Keratinocyte (primary cell): ENCODE measurements around the gene BOC. TPM values are rescaled to one million over a fixed set of nuclear protein-coding genes. Genes with fewer than 3 reads are reported as not detected.
A peak's percentile ranks its signal among the peaks of the same experiment; 100 is the strongest.

Experiments
- DNase-seq: peaks from one replicate; pipeline ENCODE4 v3.0.0-alpha.2; 2011; ENCODE audit warnings: low read depth, missing footprints, low spot score
- FAIRE-seq: peaks from 2 replicates; lab custom pipeline; 2011; peaks lifted over from hg19 to GRCh38; lab: Jason Lieb, UNC
- H2AFZ ChIP-seq: 2 replicates; pipeline ENCODE4 v1.6.0; 2012; ENCODE audit warnings: low read length, control low read depth, inconsistent platforms; ENCODE audit not compliant: control insufficient read depth
- H3K27ac ChIP-seq: 2 replicates; pipeline ENCODE4 v1.5.1; 2011; ENCODE audit warnings: low read length; ENCODE audit not compliant: control insufficient read depth, insufficient read depth
- H3K27me3 ChIP-seq: 3 replicates; pipeline ENCODE4 v1.6.0; 2011; ENCODE audit warnings: low read length; ENCODE audit not compliant: control insufficient read depth, insufficient read depth; ENCODE audit errors: extremely low read depth
- H3K36me3 ChIP-seq, 2 experiments: 2 replicates in 1 of 2; 3 replicates in 1 of 2; pipeline ENCODE4 v1.5.1; 2011; ENCODE audit warnings: low read length in 2 of 2, mild to moderate bottlenecking in 1 of 2; ENCODE audit not compliant: control insufficient read depth in 2 of 2, insufficient read depth in 2 of 2; ENCODE audit errors: extremely low read depth in 1 of 2
- H3K4me1 ChIP-seq: 3 replicates; pipeline ENCODE4 v1.5.1; 2011; ENCODE audit warnings: low read length; ENCODE audit not compliant: control insufficient read depth, insufficient read depth; ENCODE audit errors: extremely low read depth
- H3K4me2 ChIP-seq: 3 replicates; pipeline ENCODE4 v1.6.0; 2011; ENCODE audit warnings: low read depth, low read length; ENCODE audit not compliant: control insufficient read depth, insufficient read depth; ENCODE audit errors: extremely low read depth
- H3K4me3 ChIP-seq, 3 experiments: fragments of 200-600 bp in 1 of 3; sonication (generic) in 1 of 3; 2 replicates in 2 of 3; 3 replicates in 1 of 3; pipeline ENCODE4 v1.5.1; 2011 to 2016; ENCODE audit warnings: low read length in 3 of 3, mild to moderate bottlenecking in 3 of 3, control low read depth in 2 of 3, inconsistent platforms in 1 of 3, low read depth in 1 of 3, mixed read lengths in 1 of 3, mixed run types in 1 of 3, moderate library complexity in 1 of 3; ENCODE audit not compliant: control insufficient read depth in 2 of 3, insufficient read depth in 2 of 3; ENCODE audit errors: extremely low read depth in 1 of 3
- H3K79me2 ChIP-seq: 2 replicates; pipeline ENCODE4 v1.6.0; 2012; ENCODE audit warnings: low read length; ENCODE audit not compliant: control insufficient read depth, insufficient read depth
- H3K9ac ChIP-seq: 3 replicates; pipeline ENCODE4 v1.6.0; 2011; ENCODE audit warnings: low read length; ENCODE audit not compliant: control insufficient read depth, insufficient read depth; ENCODE audit errors: extremely low read depth
- H3K9me1 ChIP-seq: 3 replicates; pipeline ENCODE4 v1.6.0; 2011; ENCODE audit warnings: low read length; ENCODE audit not compliant: control insufficient read depth, insufficient read depth; ENCODE audit errors: extremely low read depth
- H3K9me3 ChIP-seq: 2 replicates; pipeline ENCODE4 v1.5.1; 2012; ENCODE audit warnings: low read depth, low read length; ENCODE audit not compliant: control insufficient read depth
- H4K20me1 ChIP-seq: 3 replicates; pipeline ENCODE4 v1.6.0; 2011; ENCODE audit warnings: low read length; ENCODE audit not compliant: control insufficient read depth, insufficient read depth; ENCODE audit errors: extremely low read depth
- EZH2 ChIP-seq: IDR thresholded peaks from one replicate; pipeline ENCODE4 v1.6.1; 2012; ENCODE audit warnings: inconsistent platforms, mild to moderate bottlenecking, low read length, moderate library complexity
- dilution Hi-C: fragments of 300-500 bp; cut with MboI; formaldehyde crosslinking; loops from one replicate; pipeline ENCODE4 v1.7.0; 2020; ENCODE audit warnings: low sequenced_read_pairs; ENCODE audit not compliant: extremely low pct_ligation_motif_present
- polyA plus RNA-seq, 5 experiments: library from polyadenylated mRNA; depleted of rRNA in 3 of 5; stranded (reverse) in 3 of 5; stranded (forward) in 1 of 5; unstranded in 1 of 5; fragments of >200 nt; gene quantifications; 1 replicate in 1 of 5; 2 replicates in 3 of 5; 3 replicates in 1 of 5; pipeline versions ENCODE4 v1.2.1 to v1.2.3, GENCODE V29; 2011 to 2012; ENCODE audit warnings: missing spikeins in 2 of 5, low read depth in 1 of 5, low replicate concordance in 1 of 5
- TF ChIP-seq, protein P1 (sequence below), 3 experiments: IDR thresholded peaks in 1 of 3; conservative IDR thresholded peaks in 1 of 3; optimal IDR thresholded peaks in 1 of 3; 2 replicates in 2 of 3; 3 replicates in 1 of 3; pipeline versions ENCODE3 to v1.5.1; 2011; ENCODE audit warnings: low read length in 3 of 3, mild to moderate bottlenecking in 3 of 3, moderate library complexity in 2 of 3, control low read depth in 1 of 3, inconsistent platforms in 1 of 3; ENCODE audit not compliant: insufficient read depth in 2 of 3; ENCODE audit errors: extremely low read depth in 1 of 3

The BOC gene
- polyA plus RNA-seq, 1 donor (not counting 4 experiments of a cell fraction or from before 2014, with no cell fraction given): 11.2 TPM

DNA sequence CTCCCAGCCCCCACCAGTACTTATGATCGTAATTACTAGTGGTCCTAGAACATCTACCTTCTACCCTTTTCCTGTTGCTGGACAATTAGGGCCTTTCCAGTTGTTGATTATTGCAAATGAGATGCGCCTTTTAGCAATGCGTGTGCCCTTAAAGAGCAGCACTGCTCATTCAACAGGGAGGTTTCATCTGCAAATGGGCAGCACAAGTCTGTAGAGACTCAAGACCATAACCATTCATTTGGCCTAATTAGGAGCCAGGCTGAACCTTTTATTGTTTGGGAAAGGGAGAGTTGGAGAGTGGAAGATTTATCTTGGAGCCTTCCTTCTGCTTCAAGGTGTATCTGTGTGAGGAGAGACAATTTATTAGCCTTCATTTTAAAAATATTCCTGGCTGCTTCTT lies 42.3 kb downstream of the BOC start:
- no peak for TF ChIP-seq EZH2
- TF ChIP-seq, protein P1, sequence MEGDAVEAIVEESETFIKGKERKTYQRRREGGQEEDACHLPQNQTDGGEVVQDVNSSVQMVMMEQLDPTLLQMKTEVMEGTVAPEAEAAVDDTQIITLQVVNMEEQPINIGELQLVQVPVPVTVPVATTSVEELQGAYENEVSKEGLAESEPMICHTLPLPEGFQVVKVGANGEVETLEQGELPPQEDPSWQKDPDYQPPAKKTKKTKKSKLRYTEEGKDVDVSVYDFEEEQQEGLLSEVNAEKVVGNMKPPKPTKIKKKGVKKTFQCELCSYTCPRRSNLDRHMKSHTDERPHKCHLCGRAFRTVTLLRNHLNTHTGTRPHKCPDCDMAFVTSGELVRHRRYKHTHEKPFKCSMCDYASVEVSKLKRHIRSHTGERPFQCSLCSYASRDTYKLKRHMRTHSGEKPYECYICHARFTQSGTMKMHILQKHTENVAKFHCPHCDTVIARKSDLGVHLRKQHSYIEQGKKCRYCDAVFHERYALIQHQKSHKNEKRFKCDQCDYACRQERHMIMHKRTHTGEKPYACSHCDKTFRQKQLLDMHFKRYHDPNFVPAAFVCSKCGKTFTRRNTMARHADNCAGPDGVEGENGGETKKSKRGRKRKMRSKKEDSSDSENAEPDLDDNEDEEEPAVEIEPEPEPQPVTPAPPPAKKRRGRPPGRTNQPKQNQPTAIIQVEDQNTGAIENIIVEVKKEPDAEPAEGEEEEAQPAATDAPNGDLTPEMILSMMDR (optimal IDR thresholded peaks at IDR 0.05 in 1 of 3, IDR thresholded peaks at IDR 0.05 in 1 of 3, conservative IDR thresholded peaks at IDR 0.05 in 1 of 3; ENCODE audit: extremely low read depth in 1 of 3, insufficient read depth in 2 of 3, low read length in 3 of 3): no peak
- no peak for FAIRE-seq
- Histone ChIP-seq H3K4me2 (no peak overlapping the region), H3K27me3 (no peaks in the 10 kb centered on the region), H4K20me1 (no peaks in the 10 kb centered on the region), H3K9me3 (no peaks in the 10 kb centered on the region), H2AFZ (no peak overlapping the region), H3K27ac (no peak overlapping the region), H3K4me1 (peaks cover 15% of the 10 kb centered on the region), H3K9ac (no peak overlapping the region), H3K36me3 (peaks cover 1 to 8% of the 10 kb centered on the region in 2 experiments), H3K79me2 (no peaks in the 10 kb centered on the region), H3K4me3 (no peak overlapping the region), H3K9me1 (no peaks in the 10 kb centered on the region)
- dilution Hi-C loops: no loop called here
- DNase-seq: no peak

DNA sequence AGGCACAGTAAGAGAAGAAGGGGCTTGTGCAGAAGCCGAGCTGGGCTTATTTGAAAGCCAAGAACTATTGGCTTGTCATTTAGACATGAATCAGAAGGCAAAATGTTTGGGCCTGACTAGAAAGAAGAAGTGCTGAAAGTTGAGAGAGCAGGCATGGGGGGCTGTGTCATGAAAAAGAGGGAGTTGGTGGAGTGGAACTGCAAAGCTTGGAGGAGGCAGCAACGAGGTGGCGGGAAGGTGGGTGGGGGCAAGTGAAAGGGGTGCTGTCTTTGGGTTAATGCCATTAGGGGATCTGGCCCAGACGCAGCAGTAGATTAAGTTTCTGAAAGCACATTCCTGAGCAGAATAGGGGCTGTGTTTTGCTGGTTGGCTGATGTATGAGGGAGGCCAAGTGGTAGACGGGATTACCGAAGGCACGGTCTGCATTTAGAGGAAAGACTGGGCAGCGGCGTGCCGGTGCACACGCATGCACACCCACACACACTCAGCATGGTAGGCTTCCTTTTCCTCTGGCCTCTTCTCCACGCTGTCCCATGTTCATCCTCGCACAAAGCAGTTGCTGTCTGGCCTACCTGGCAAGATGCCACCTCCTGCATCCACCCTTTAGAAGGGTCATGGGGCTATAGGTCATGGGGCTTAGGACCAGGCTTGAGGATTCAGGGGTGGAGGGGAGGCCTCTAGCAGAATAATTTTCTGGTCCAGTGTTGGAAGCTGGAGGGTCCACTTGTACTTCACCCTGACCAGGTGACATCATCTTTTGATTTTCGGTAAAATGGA lies 43.0 kb downstream of the BOC start:
- H3K27ac ChIP-seq: no peak overlapping the region
- dilution Hi-C loops: no loop called here

More for the DNA sequence above, 43.0 kb downstream of the BOC start:
- FAIRE-seq: peak; percentile 52
- H4K20me1 ChIP-seq: no peaks in the 10 kb centered on the region
- H3K79me2 ChIP-seq: no peaks in the 10 kb centered on the region
- peaks cover 8% of the 10 kb centered on the region for H3K4me1 ChIP-seq
- no peaks in the 10 kb centered on the region for H3K9me3 ChIP-seq
- no peak for DNase-seq
- peaks cover 1 to 8% of the 10 kb centered on the region in 2 experiments for H3K36me3 ChIP-seq
- no peaks in the 10 kb centered on the region for H3K27me3 ChIP-seq
- H3K4me2 ChIP-seq: no peak overlapping the region
- H2AFZ ChIP-seq: no peak overlapping the region
- no peaks in the 10 kb centered on the region for H3K9me1 ChIP-seq
- no peak overlapping the region for H3K9ac ChIP-seq
- TF ChIP-seq EZH2: no peak
- TF ChIP-seq, protein P1 (optimal IDR thresholded peaks at IDR 0.05 in 1 of 3, IDR thresholded peaks at IDR 0.05 in 1 of 3, conservative IDR thresholded peaks at IDR 0.05 in 1 of 3; ENCODE audit: extremely low read depth in 1 of 3, insufficient read depth in 2 of 3, low read length in 3 of 3): no peak
- H3K4me3 ChIP-seq: no peak overlapping the region
